Measurements from ENCODE around the gene DOCK4.

DOCK4 gene

DNA sequence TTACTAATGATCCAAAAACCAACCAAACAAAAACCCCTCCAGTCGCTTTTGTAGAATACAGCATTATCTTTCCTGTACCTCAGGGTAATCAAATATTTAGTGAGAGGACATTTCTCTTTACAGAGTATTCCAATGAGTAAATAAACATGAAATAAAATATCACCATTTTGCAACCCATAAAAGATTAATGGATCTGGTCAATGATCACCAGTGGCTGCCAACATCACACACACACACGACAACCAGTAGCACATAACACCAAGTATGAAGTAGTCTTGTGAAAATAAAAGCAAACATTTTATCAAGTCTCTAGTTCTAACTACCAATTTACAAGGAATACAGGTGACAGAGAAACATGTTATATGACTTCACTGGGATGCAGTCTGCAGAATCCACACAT lies 455.3 kb downstream of the DOCK4 start:
- Histone ChIP-seq H3K27me3 (ENCODE audit: insufficient read depth, low read length, poor library complexity, severe bottlenecking) (no peaks in the 10 kb centered on the region), H4K20me1 (ENCODE audit: insufficient read depth, low read length, poor library complexity, severe bottlenecking) (no peaks in the 10 kb centered on the region), H3F3A (ENCODE audit: low read depth) (no peaks in the 10 kb centered on the region), H3K9me2 (replicated peaks; ENCODE audit: low read depth, low read length) (no peaks in the 10 kb centered on the region), H3K9me3 (ENCODE audit: insufficient read depth, low read depth, low read length) (no peaks in the 10 kb centered on the region), H2AFZ (ENCODE audit: low read length) (no peak overlapping the region), H3K36me3 (ENCODE audit: insufficient read depth, low read length) (no peaks in the 10 kb centered on the region), H3K4me1 (ENCODE audit: insufficient read depth, low read length, poor library complexity, severe bottlenecking) (no peaks in the 10 kb centered on the region), H3K4me3 (ENCODE audit: low read length, poor library complexity, severe bottlenecking) (no peak overlapping the region), H3K9ac (ENCODE audit: low read depth, low read length, poor library complexity, severe bottlenecking) (no peak overlapping the region), H3K79me2 (ENCODE audit: insufficient read depth, low read length) (no peaks in the 10 kb centered on the region), H3K4me2 (ENCODE audit: low read depth, low read length, poor library complexity, severe bottlenecking) (no peak overlapping the region)
- no peak for TF ChIP-seq EZH2phosphoT487 (IDR thresholded peaks at IDR 0.05; ENCODE audit: borderline replicate concordance)
- TF ChIP-seq CTCF (conservative IDR thresholded peaks at IDR 0.05; ENCODE audit: low read length) = no peak

GRCh38 chr7:111750228-111750627 lies 456.0 kb downstream of the DOCK4 start:
- H3K4me2 ChIP-seq (ENCODE audit: low read depth, low read length, poor library complexity, severe bottlenecking) = no peak overlapping the region
- H3K27me3 ChIP-seq (ENCODE audit: insufficient read depth, low read length, poor library complexity, severe bottlenecking) = no peaks in the 10 kb centered on the region
- no peaks in the 10 kb centered on the region for H3K79me2 ChIP-seq (ENCODE audit: insufficient read depth, low read length)
- H3K4me3 ChIP-seq (ENCODE audit: low read length, poor library complexity, severe bottlenecking) = no peak overlapping the region
- H3K9ac ChIP-seq (ENCODE audit: low read depth, low read length, poor library complexity, severe bottlenecking) = no peak overlapping the region
- no peaks in the 10 kb centered on the region for H3K4me1 ChIP-seq (ENCODE audit: insufficient read depth, low read length, poor library complexity, severe bottlenecking)
- no peak for TF ChIP-seq CTCF (conservative IDR thresholded peaks at IDR 0.05; ENCODE audit: low read length)
- no peak for TF ChIP-seq EZH2phosphoT487 (IDR thresholded peaks at IDR 0.05; ENCODE audit: borderline replicate concordance)
- H2AFZ ChIP-seq (ENCODE audit: low read length) = no peak overlapping the region
- no peaks in the 10 kb centered on the region for H4K20me1 ChIP-seq (ENCODE audit: insufficient read depth, low read length, poor library complexity, severe bottlenecking)
- H3K9me3 ChIP-seq (ENCODE audit: insufficient read depth, low read depth, low read length) = no peaks in the 10 kb centered on the region
- H3K9me2 ChIP-seq (replicated peaks; ENCODE audit: low read depth, low read length) = no peaks in the 10 kb centered on the region
- no peaks in the 10 kb centered on the region for H3K36me3 ChIP-seq (ENCODE audit: insufficient read depth, low read length)
- no peaks in the 10 kb centered on the region for H3F3A ChIP-seq (ENCODE audit: low read depth)

- no peak overlapping the region for H2AFZ ChIP-seq (ENCODE audit: low read length)
- no peaks in the 10 kb centered on the region for H3K9me2 ChIP-seq (replicated peaks; ENCODE audit: low read depth, low read length)
- no peaks in the 10 kb centered on the region for H3K9me3 ChIP-seq (ENCODE audit: insufficient read depth, low read depth, low read length)
- no peaks in the 10 kb centered on the region for H3K36me3 ChIP-seq (ENCODE audit: insufficient read depth, low read length)
- no peak overlapping the region for H3K4me3 ChIP-seq (ENCODE audit: low read length, poor library complexity, severe bottlenecking)
- no peak overlapping the region for H3K9ac ChIP-seq (ENCODE audit: low read depth, low read length, poor library complexity, severe bottlenecking)
- no peaks in the 10 kb centered on the region for H3K79me2 ChIP-seq (ENCODE audit: insufficient read depth, low read length)
- H3K27me3 ChIP-seq (ENCODE audit: insufficient read depth, low read length, poor library complexity, severe bottlenecking) = no peaks in the 10 kb centered on the region
- TF ChIP-seq CTCF (conservative IDR thresholded peaks at IDR 0.05; ENCODE audit: low read length) (no peak), EZH2phosphoT487 (IDR thresholded peaks at IDR 0.05; ENCODE audit: borderline replicate concordance) (no peak)
- peaks cover 4% of the 10 kb centered on the region for H3K4me1 ChIP-seq (ENCODE audit: insufficient read depth, low read length, poor library complexity, severe bottlenecking)
- H3F3A ChIP-seq (ENCODE audit: low read depth) = no peaks in the 10 kb centered on the region
- H3K4me2 ChIP-seq (ENCODE audit: low read depth, low read length, poor library complexity, severe bottlenecking) = no peak overlapping the region
- no peaks in the 10 kb centered on the region for H4K20me1 ChIP-seq (ENCODE audit: insufficient read depth, low read length, poor library complexity, severe bottlenecking)
Measured at GRCh38 chr7:111749625-111750024, 456.6 kb downstream of the DOCK4 start.
